A549 (cell line): ENCODE measurements around the gene SLC25A41. TPM values are rescaled to one million over a fixed set of nuclear protein-coding genes. Genes with fewer than 3 reads are reported as not detected.

Experiments used
- ATAC-seq, 2 experiments: fragments of 200-7000 bp in 1 of 2; fragments of >200 bp in 1 of 2; cut with Nextera tagmentation in 1 of 2; cut with Tn5 transposase in 1 of 2; 3 replicates each; pipeline versions ENCODE4 v1.8.0 to v1.9.1; 2018 to 2020; ENCODE audit warnings: mild to moderate bottlenecking in 1 of 2, moderate library complexity in 1 of 2
- CTCF ChIA-PET: fragments of 300-600 bp; sonication (Branson Sonifier 250); formaldehyde crosslinking; extraction: SDS; loops from one replicate; lab custom pipeline; 2021; ENCODE audit warnings: antibody characterized with exemption, inconsistent platforms; lab: Yijun Ruan, JAX
- POLR2A ChIA-PET: fragments of 350-600 bp; formaldehyde crosslinking; extraction: SDS; loops from one replicate; lab custom pipeline; 2021; ENCODE audit warnings: antibody characterized with exemption, inconsistent platforms; lab: Yijun Ruan, JAX
- DNase-seq, 2 experiments: peaks; one replicate each; pipeline versions ENCODE4 v3.0.0 to v3.0.0-alpha.2; 2011 to 2016; ENCODE audit warnings: low read depth in 1 of 2, low spot score in 1 of 2
- FAIRE-seq: peaks from 2 replicates; lab custom pipeline; 2011; peaks lifted over from hg19 to GRCh38; lab: Jason Lieb, UNC
- H3K27ac ChIP-seq, 2 experiments: fragments of >200 bp; sonication (Bioruptor Twin); formaldehyde crosslinking; 3 replicates each; pipeline ENCODE4 v1.5.1; 2016 to 2017
- H3K4me1 ChIP-seq: fragments of >200 bp; sonication (Bioruptor Twin); formaldehyde crosslinking; 3 replicates; pipeline ENCODE4 v1.6.1; 2016
- H3K4me2 ChIP-seq: fragments of >200 bp; sonication (Bioruptor Twin); formaldehyde crosslinking; 3 replicates; pipeline ENCODE4 v1.6.1; 2016
- H3K4me3 ChIP-seq: fragments of >200 bp; sonication (Bioruptor Twin); formaldehyde crosslinking; 3 replicates; pipeline ENCODE4 v1.5.1; 2016
- H3K9me3 ChIP-seq: fragments of >200 bp; sonication (Bioruptor Twin); formaldehyde crosslinking; 3 replicates; pipeline ENCODE4 v1.6.1; 2016
- CHD2 ChIP-seq: fragments of 150-350 bp; IDR thresholded peaks from 2 replicates; pipeline ENCODE4 v1.6.1; 2014; ENCODE audit warnings: low read length; ENCODE audit not compliant: partially characterized antibody
- FOSB ChIP-seq: fragments of 250-450 bp; sonication (Bioruptor Pico); IDR thresholded peaks from 2 replicates; pipeline ENCODE4 v1.5.0; 2020; ENCODE audit warnings: mild to moderate bottlenecking, moderate library complexity
- HEYL ChIP-seq: fragments of 250-450 bp; sonication (Bioruptor Pico); IDR thresholded peaks from 2 replicates; pipeline ENCODE4 v1.8.0; 2021; ENCODE audit warnings: mild to moderate bottlenecking, moderate library complexity
- HOXA7 ChIP-seq: fragments of 250-450 bp; sonication (Bioruptor Pico); IDR thresholded peaks from 2 replicates; pipeline ENCODE4 v1.5.0; 2020; ENCODE audit warnings: mild to moderate bottlenecking, moderate library complexity
- HOXB13 ChIP-seq: fragments of 250-450 bp; sonication (Bioruptor Pico); IDR thresholded peaks from 2 replicates; pipeline ENCODE4 v1.5.0; 2020; ENCODE audit warnings: low read depth, mild to moderate bottlenecking, moderate library complexity
- KDM1A ChIP-seq: fragments of 200-600 bp; sonication (generic); IDR thresholded peaks from 2 replicates; pipeline ENCODE4 v1.6.1; 2016; ENCODE audit warnings: low read depth, mild to moderate bottlenecking
- KDM5A ChIP-seq: fragments of 200-600 bp; sonication (generic); IDR thresholded peaks from 2 replicates; pipeline ENCODE4 v1.6.1; 2016; ENCODE audit warnings: antibody characterized with exemption, mild to moderate bottlenecking
- MAFK ChIP-seq: fragments of 450-650 bp; IDR thresholded peaks from 2 replicates; pipeline ENCODE4 v1.6.1; 2014; ENCODE audit not compliant: partially characterized antibody
- MYC ChIP-seq: IDR thresholded peaks from 2 replicates; pipeline ENCODE4 v1.6.1; 2012; ENCODE audit warnings: mild to moderate bottlenecking, inconsistent platforms, low read length, improper control_type of control experiment, borderline replicate concordance
- NFE2L2 ChIP-seq: fragments of 150-350 bp; conservative IDR thresholded peaks from 2 replicates; pipeline ENCODE4 v1.6.1; 2014; ENCODE audit warnings: low read length
- NPAS2 ChIP-seq: fragments of 250-450 bp; sonication (Bioruptor Pico); IDR thresholded peaks from 2 replicates; pipeline ENCODE4 v1.8.0; 2022; ENCODE audit warnings: mild to moderate bottlenecking, moderate library complexity, borderline replicate concordance
- PHF8 ChIP-seq: fragments of 200-600 bp; sonication (generic); IDR thresholded peaks from 2 replicates; pipeline ENCODE4 v1.6.1; 2016; ENCODE audit warnings: low read depth, mild to moderate bottlenecking, antibody characterized with exemption, moderate library complexity, borderline replicate concordance
- RCOR1 ChIP-seq: fragments of 150-350 bp; IDR thresholded peaks from 2 replicates; pipeline ENCODE4 v1.6.1; 2014; ENCODE audit warnings: antibody characterized with exemption, low read length, low read depth
- RNF2 ChIP-seq: fragments of 200-600 bp; sonication (generic); IDR thresholded peaks from 2 replicates; pipeline ENCODE4 v1.6.1; 2016; ENCODE audit warnings: low read depth, mild to moderate bottlenecking, antibody characterized with exemption, moderate library complexity, borderline replicate concordance
- SMC3 ChIP-seq: fragments of >200 bp; sonication (Bioruptor Twin); formaldehyde crosslinking; IDR thresholded peaks from 3 replicates; pipeline ENCODE4 v1.6.1; 2018; ENCODE audit warnings: inconsistent platforms
- SREBF2 ChIP-seq: fragments of 450-650 bp; IDR thresholded peaks from 2 replicates; pipeline ENCODE4 v1.6.1; 2014; ENCODE audit warnings: mild to moderate bottlenecking, moderate library complexity
- TFCP2L1 ChIP-seq: fragments of 250-450 bp; sonication (Bioruptor Pico); IDR thresholded peaks from 2 replicates; pipeline ENCODE4 v1.5.0; 2021; ENCODE audit warnings: mild to moderate bottlenecking
- ZFP36 ChIP-seq: fragments of 450-650 bp; IDR thresholded peaks from 2 replicates; pipeline ENCODE4 v1.6.1; 2014; ENCODE audit warnings: borderline replicate concordance; ENCODE audit not compliant: partially characterized antibody
- WGBS: methylation state at CpG from one replicate; pipeline ENCODE4 v1.1.6; 2017; ENCODE audit errors: missing lambda C conversion rate; 5-methylcytosine and 5-hydroxymethylcytosine counted together
- polyA plus RNA-seq, 4 experiments: library from polyadenylated mRNA; depleted of rRNA in 3 of 4; stranded (reverse); fragments of >200 nt; fragmentation: RNase III in 1 of 4; extraction: RNeasy Plus Mini Kit Qiagen cat#74134 plus additional on column Dnase treatment in 1 of 4; gene quantifications; 2 replicates in 3 of 4; 3 replicates in 1 of 4; pipeline ENCODE4 v1.2.3, GENCODE V29; 2011 to 2017
- TF ChIP-seq, protein P1 (sequence below): fragments of 150-350 bp; IDR thresholded peaks from 2 replicates; pipeline ENCODE4 v1.6.1; 2014; ENCODE audit warnings: low read depth, mild to moderate bottlenecking, low read length
- TF ChIP-seq, protein P2 (sequence below): fragments of >200 bp; sonication (Bioruptor Twin); formaldehyde crosslinking; IDR thresholded peaks from 3 replicates; pipeline ENCODE4 v1.6.1; 2016
- TF ChIP-seq, protein P3 (sequence below): fragments of 250-450 bp; sonication (Bioruptor Pico); IDR thresholded peaks from 2 replicates; pipeline ENCODE4 v1.5.0; 2020; ENCODE audit warnings: low read depth, mild to moderate bottlenecking, moderate library complexity
- TF ChIP-seq, protein P4 (sequence below): fragments of 200-600 bp; sonication (generic); IDR thresholded peaks from 2 replicates; pipeline ENCODE4 v1.6.1; 2016; ENCODE audit warnings: antibody characterized with exemption, mild to moderate bottlenecking, moderate library complexity

SLC25A41 gene
- polyA plus RNA-seq, 2 of the 4 experiments (the other 2 are of a cell fraction), result 0.09 to 0.26 TPM

DNA sequence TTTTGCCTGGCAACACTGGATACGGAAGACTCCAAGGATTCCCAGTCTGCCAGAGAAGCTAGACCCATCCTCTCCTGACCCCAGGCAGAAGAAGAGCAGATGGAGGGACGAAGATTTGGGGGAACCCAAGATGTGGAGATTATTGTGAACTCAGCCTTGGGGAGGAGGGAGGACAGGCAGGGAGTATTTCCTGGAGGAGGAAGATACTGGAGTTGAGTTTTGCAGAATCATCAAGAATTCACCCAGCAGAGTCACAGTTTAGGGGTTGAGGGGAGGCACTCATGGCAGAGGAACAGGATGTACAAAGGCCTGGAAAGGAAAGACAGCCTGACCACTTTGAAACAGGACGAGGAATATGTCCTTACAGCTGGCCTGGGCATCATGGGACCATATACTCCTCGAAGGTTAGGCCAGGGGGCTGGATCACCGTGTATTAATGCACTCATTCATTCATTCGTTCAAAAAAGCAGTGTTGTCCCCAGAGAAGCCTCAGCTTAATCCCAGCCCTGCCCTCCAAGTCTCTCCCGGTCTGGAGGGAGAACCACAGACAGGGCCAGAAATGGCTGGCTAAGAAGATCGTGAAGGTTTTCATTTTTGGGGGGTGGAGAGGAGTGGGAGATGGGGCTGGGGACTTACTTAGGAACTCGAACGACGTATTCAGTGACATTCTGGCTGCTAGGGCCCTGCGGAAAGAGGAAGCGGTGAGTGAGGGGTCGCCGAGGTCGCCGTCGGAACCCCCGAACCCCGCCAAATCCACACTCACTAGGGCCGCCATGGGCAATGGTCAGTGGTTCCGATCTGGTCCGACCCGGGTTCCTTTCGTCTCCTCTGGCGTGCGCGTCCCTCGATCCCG is 41.1 kb downstream of the SLC25A41 start:
- peak; percentile 27 to 44; a peak in 5 of 6 replicates for ATAC-seq
- TF ChIP-seq, protein P1, sequence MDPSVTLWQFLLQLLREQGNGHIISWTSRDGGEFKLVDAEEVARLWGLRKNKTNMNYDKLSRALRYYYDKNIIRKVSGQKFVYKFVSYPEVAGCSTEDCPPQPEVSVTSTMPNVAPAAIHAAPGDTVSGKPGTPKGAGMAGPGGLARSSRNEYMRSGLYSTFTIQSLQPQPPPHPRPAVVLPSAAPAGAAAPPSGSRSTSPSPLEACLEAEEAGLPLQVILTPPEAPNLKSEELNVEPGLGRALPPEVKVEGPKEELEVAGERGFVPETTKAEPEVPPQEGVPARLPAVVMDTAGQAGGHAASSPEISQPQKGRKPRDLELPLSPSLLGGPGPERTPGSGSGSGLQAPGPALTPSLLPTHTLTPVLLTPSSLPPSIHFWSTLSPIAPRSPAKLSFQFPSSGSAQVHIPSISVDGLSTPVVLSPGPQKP, result no peak
- TF ChIP-seq, protein P2, sequence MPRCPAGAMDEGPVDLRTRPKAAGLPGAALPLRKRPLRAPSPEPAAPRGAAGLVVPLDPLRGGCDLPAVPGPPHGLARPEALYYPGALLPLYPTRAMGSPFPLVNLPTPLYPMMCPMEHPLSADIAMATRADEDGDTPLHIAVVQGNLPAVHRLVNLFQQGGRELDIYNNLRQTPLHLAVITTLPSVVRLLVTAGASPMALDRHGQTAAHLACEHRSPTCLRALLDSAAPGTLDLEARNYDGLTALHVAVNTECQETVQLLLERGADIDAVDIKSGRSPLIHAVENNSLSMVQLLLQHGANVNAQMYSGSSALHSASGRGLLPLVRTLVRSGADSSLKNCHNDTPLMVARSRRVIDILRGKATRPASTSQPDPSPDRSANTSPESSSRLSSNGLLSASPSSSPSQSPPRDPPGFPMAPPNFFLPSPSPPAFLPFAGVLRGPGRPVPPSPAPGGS, result no peak
- TF ChIP-seq FOSB (CRISPR knock-in tag), result no peak
- TF ChIP-seq KDM5A, result 0 out of 2 replicates have a peak, but pooled peaks have one; percentile 33
- TF ChIP-seq MAFK, result peak; percentile 72
- peak; percentile 16; the same call in 1 of the 2 replicates for TF ChIP-seq PHF8
- CTCF ChIA-PET, result no interaction called here
- Histone ChIP-seq H3K4me1 (peaks cover 6% of the 10 kb centered on the region; the same call in 1 of the 3 replicates), H3K4me2 (peak overlapping the region; percentile 86), H3K27ac (peak overlapping the region; percentile 85 to 100), H3K4me3 (peak overlapping the region; percentile 87), H3K9me3 (no peaks in the 10 kb centered on the region)
- POLR2A ChIA-PET, result interaction anchor here (0.6 to 1.3 kb wide), 2 partner anchors 32 to 67 kb away, joined by 3 read pairs; partner anchors contain the start of genes KHSRP and SLC25A23
- DNase-seq, result no peak
- 12% methylated on average over 18 of the region's 30 CpGs for WGBS
- FAIRE-seq, result no peak

DNA sequence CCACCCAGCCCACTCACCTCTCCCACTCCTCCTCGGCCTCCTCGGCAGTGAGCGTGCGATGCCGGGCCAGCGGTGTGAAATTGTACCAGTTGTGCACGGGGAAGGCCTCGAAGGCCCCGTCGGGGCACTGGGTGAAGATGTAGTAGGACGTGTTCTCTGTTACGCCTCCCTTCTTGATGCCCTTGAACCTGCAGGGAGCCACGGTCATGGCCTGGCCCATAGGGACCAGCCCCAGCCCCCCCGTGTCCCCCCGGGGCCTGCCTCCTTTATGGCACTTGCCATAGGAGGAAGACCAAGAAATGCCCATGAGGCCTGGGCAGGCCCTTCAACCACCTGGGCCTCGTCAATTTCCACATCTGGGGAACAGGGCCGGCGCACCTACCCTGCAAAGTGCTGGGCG is 46.2 kb downstream of the SLC25A41 start:
- 96% methylated on average over 16 of the region's 19 CpGs for WGBS
- no peak for FAIRE-seq

More for the DNA sequence above, 46.2 kb downstream of the SLC25A41 start:
- CTCF ChIA-PET, result no interaction called here
- ATAC-seq (no peak), DNase-seq (no peak)
- POLR2A ChIA-PET, result no interaction called here
- no peak overlapping the region for H3K4me3 ChIP-seq
- H3K27ac ChIP-seq, result no peak overlapping the region
- H3K9me3 ChIP-seq, result no peaks in the 10 kb centered on the region
- no peak overlapping the region for H3K4me2 ChIP-seq
- peaks cover 6% of the 10 kb centered on the region; the same call in 1 of the 3 replicates for H3K4me1 ChIP-seq
- TF ChIP-seq NPAS2 (CRISPR knock-in tag) (no peak), CHD2 (no peak), ZFP36 (no peak), KDM1A (no peak), SMC3 (no peak), NFE2L2 (no peak), SREBF2 (no peak), HOXA7 (CRISPR knock-in tag) (no peak), MYC (no peak), RCOR1 (no peak), HOXB13 (CRISPR knock-in tag) (no peak), HEYL (CRISPR knock-in tag) (no peak), TFCP2L1 (CRISPR knock-in tag) (no peak), RNF2 (no peak)
- TF ChIP-seq, protein P3, sequence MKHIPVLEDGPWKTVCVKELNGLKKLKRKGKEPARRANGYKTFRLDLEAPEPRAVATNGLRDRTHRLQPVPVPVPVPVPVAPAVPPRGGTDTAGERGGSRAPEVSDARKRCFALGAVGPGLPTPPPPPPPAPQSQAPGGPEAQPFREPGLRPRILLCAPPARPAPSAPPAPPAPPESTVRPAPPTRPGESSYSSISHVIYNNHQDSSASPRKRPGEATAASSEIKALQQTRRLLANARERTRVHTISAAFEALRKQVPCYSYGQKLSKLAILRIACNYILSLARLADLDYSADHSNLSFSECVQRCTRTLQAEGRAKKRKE (CRISPR knock-in tag), result no peak
- TF ChIP-seq, protein P4, sequence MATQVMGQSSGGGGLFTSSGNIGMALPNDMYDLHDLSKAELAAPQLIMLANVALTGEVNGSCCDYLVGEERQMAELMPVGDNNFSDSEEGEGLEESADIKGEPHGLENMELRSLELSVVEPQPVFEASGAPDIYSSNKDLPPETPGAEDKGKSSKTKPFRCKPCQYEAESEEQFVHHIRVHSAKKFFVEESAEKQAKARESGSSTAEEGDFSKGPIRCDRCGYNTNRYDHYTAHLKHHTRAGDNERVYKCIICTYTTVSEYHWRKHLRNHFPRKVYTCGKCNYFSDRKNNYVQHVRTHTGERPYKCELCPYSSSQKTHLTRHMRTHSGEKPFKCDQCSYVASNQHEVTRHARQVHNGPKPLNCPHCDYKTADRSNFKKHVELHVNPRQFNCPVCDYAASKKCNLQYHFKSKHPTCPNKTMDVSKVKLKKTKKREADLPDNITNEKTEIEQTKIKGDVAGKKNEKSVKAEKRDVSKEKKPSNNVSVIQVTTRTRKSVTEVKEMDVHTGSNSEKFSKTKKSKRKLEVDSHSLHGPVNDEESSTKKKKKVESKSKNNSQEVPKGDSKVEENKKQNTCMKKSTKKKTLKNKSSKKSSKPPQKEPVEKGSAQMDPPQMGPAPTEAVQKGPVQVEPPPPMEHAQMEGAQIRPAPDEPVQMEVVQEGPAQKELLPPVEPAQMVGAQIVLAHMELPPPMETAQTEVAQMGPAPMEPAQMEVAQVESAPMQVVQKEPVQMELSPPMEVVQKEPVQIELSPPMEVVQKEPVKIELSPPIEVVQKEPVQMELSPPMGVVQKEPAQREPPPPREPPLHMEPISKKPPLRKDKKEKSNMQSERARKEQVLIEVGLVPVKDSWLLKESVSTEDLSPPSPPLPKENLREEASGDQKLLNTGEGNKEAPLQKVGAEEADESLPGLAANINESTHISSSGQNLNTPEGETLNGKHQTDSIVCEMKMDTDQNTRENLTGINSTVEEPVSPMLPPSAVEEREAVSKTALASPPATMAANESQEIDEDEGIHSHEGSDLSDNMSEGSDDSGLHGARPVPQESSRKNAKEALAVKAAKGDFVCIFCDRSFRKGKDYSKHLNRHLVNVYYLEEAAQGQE, result no peak
- TF ChIP-seq, all 56 proteins: peak for 0
